Sigmoid colon (tissue), 4 donors: ENCODE results near the gene TDRKH.

Experiments used
- CTCF ChIP-seq, 4 experiments: fragments of 450-650 bp in 3 of 4; fragments of 200-600 bp in 1 of 4; IDR thresholded peaks; one replicate each; pipeline ENCODE4 v1.5.1; 2016 to 2019; ENCODE audit warnings: antibody characterized with exemption in 4 of 4, mild to moderate bottlenecking in 3 of 4, moderate library complexity in 2 of 4
- EP300 ChIP-seq, 4 donors: sonication (generic); formaldehyde crosslinking; IDR thresholded peaks; one replicate each; pipeline ENCODE4 v1.6.1; 2017; ENCODE audit warnings: antibody characterized with exemption in 4 of 4
- POLR2A ChIP-seq, 2 donors: fragments of 450-650 bp; IDR thresholded peaks; one replicate each; pipeline ENCODE4 v1.6.1; 2016; ENCODE audit warnings: antibody characterized with exemption in 2 of 2, mild to moderate bottlenecking in 2 of 2, moderate library complexity in 2 of 2

- TF ChIP-seq POLR2A (IDR thresholded peaks at IDR 0.05): no peak
- TF ChIP-seq EP300 (IDR thresholded peaks at IDR 0.05): no peak
- no peak for TF ChIP-seq CTCF (IDR thresholded peaks at IDR 0.05)
Measured at GRCh38 chr1:151798571-151798970, 8.3 kb upstream of the TDRKH start.
